Tibial nerve (tissue), 4 donors: ENCODE results near the gene PTH1R. TPM values are rescaled to one million over a fixed set of nuclear protein-coding genes. Genes with fewer than 3 reads are reported as not detected.

Experiments used
- DNase-seq, 2 donors: peaks; one replicate each; pipeline ENCODE4 v3.0.0-alpha.2; 2019; ENCODE audit warnings: low spot score in 2 of 2
- H3K27ac ChIP-seq, 4 donors: fragments of 200-600 bp; sonication (generic) in 3 of 4; one replicate each; pipeline ENCODE4 v1.5.1; 2017 to 2019; ENCODE audit warnings: mild to moderate bottlenecking in 1 of 4
- H3K27me3 ChIP-seq, 2 donors: fragments of 200-600 bp; sonication (generic) in 1 of 2; one replicate each; pipeline versions ENCODE4 v1.5.1 to v1.6.0; 2017 to 2019
- H3K36me3 ChIP-seq, 3 donors: fragments of 200-600 bp; sonication (generic); one replicate each; pipeline ENCODE4 v1.5.1; 2018 to 2019
- H3K4me1 ChIP-seq, 4 donors: fragments of 200-600 bp; sonication (generic) in 3 of 4; one replicate each; pipeline ENCODE4 v1.5.1; 2017 to 2019
- H3K4me3 ChIP-seq, 4 donors: fragments of 200-600 bp; sonication (generic) in 3 of 4; one replicate each; pipeline ENCODE4 v1.5.1; 2017 to 2019; ENCODE audit warnings: mild to moderate bottlenecking in 1 of 4, moderate library complexity in 1 of 4
- H3K9me3 ChIP-seq, 4 donors: fragments of 200-600 bp; sonication (generic) in 3 of 4; one replicate each; pipeline ENCODE4 v1.5.1; 2017 to 2019
- CTCF ChIP-seq, 5 experiments: fragments of 200-600 bp in 3 of 5; fragments of 450-650 bp in 2 of 5; sonication (generic) in 3 of 5; IDR thresholded peaks; one replicate each; pipeline ENCODE4 v1.5.1; 2016 to 2019; ENCODE audit warnings: antibody characterized with exemption in 5 of 5, mild to moderate bottlenecking in 3 of 5, moderate library complexity in 2 of 5
- EP300 ChIP-seq, 2 donors: sonication (generic); formaldehyde crosslinking; IDR thresholded peaks; one replicate each; pipeline ENCODE4 v1.6.1; 2017; ENCODE audit warnings: antibody characterized with exemption in 2 of 2, mild to moderate bottlenecking in 1 of 2
- POLR2A ChIP-seq, 2 donors: fragments of 450-650 bp; IDR thresholded peaks; one replicate each; pipeline ENCODE4 v1.6.1; 2017; ENCODE audit warnings: antibody characterized with exemption in 2 of 2, mild to moderate bottlenecking in 2 of 2, moderate library complexity in 2 of 2
- WGBS, 2 donors: methylation state at CpG; one replicate each; pipeline ENCODE4 v1.1.5; 2018; 5-methylcytosine and 5-hydroxymethylcytosine counted together
- total RNA-seq, 4 donors: library from RNA; depleted of rRNA; stranded (reverse); fragments of >200 nt; gene quantifications; one replicate each; pipeline ENCODE4 v1.1.0, GENCODE V29; 2016

The PTH1R gene
- total RNA-seq, 4 donors from 2014 or later = 8.1 to 14.3 (median 13.6) TPM

- TF ChIP-seq POLR2A (IDR thresholded peaks at IDR 0.05) (no peak), CTCF (IDR thresholded peaks at IDR 0.05) (no peak), EP300 (IDR thresholded peaks at IDR 0.05) (no peak)
- Histone ChIP-seq H3K27ac (peak overlapping the region in 2 of 4 donors; percentile 80 to 81), H3K36me3 (no peaks in the 10 kb centered on the region), H3K27me3 (no peaks in the 10 kb centered on the region), H3K4me1 (peaks cover 13 to 47% (median 36%) of the 10 kb centered on the region in 4 donors), H3K9me3 (no peaks in the 10 kb centered on the region), H3K4me3 (no peak overlapping the region)
- no peak for DNase-seq
- 84 to 91% methylated on average over 10 of the region's 10 CpGs for WGBS, 2 donors
Observed at GRCh38 chr3:46864061-46864881, 13.2 kb upstream of the PTH1R start.

DNA sequence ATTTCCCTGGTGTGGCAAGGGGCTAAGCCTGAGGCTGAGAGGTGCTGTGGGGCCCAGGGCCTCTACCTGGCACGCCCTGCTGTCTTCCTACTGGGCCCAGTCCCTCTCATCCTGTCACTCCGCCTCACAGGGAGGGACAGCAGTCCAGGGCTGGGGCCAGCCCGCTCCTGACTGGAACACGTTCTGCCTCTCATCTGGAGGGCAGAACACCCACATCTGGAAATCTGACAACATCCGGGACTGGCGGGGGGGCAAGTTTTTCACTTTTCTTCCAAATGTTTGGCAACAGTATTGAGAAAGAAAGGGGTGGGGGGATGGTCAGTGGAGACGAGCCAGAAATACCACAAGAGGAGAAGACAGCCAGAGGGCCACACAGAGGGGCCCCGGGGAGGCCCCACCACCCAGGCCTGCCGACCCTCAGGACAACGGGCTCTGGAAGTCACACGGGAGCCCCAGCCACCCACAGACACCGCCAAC is 12.5 kb upstream of the PTH1R start:
- Histone ChIP-seq H3K9me3 (no peaks in the 10 kb centered on the region), H3K4me3 (no peak overlapping the region), H3K4me1 (peaks cover 13 to 55% (median 39%) of the 10 kb centered on the region in 4 donors), H3K27ac (peak overlapping the region in 3 of 4 donors; percentile 34 to 81 (median 80)), H3K36me3 (no peaks in the 10 kb centered on the region), H3K27me3 (no peaks in the 10 kb centered on the region)
- TF ChIP-seq CTCF (IDR thresholded peaks at IDR 0.05) (no peak), EP300 (IDR thresholded peaks at IDR 0.05) (peak in 1 of 2 donors; percentile 51), POLR2A (IDR thresholded peaks at IDR 0.05) (no peak)
- DNase-seq = peak in 1 of 2 donors; percentile 53
- 39 to 49% methylated on average over 11 to 12 of the region's 12 CpGs for WGBS, 2 donors

- H3K27me3 ChIP-seq = no peaks in the 10 kb centered on the region
- no peak for DNase-seq
- no peaks in the 10 kb centered on the region for H3K9me3 ChIP-seq
- TF ChIP-seq POLR2A (IDR thresholded peaks at IDR 0.05) = no peak
- TF ChIP-seq EP300 (IDR thresholded peaks at IDR 0.05) = no peak
- no peak for TF ChIP-seq CTCF (IDR thresholded peaks at IDR 0.05)
- WGBS, 2 donors = 75% methylated on average over 2 of the region's 2 CpGs
- H3K4me3 ChIP-seq = no peak overlapping the region
- H3K4me1 ChIP-seq = peaks cover 13 to 59% (median 39%) of the 10 kb centered on the region in 4 donors
- peak overlapping the region; percentile 26 to 81 (median 57) for H3K27ac ChIP-seq
- H3K36me3 ChIP-seq = no peaks in the 10 kb centered on the region
Observed at GRCh38 chr3:46865546-46865945, 12.0 kb upstream of the PTH1R start.

DNA sequence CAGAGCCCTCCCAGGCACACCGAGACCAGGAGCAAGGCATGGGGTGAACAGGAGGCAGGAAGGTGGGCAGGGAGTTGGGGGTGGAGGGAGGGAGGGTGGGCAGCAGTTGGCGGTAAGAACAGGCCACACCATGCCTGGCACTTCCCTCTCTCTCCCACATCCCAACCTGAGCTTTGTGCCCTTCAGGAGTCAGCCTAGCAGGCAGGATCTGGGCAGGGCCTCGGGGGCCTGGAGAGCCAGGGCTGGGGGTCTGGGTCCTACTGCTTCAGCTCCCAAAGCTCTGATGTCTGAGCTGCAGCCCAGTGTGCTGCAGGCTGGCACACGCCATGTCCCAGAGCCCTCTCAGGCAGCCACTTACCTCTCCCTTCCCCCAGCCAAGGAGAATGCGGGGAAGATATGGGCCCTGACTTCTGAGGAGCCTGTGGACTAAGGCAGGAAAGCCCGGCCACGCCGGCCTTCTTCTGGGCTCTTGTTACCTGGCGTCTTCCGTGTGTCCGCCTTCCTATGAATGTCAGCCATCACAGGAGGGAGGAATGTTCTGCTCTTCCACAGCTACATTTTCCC is 11.4 kb upstream of the PTH1R start:
- H3K27ac ChIP-seq = peak overlapping the region in 3 of 4 donors; percentile 26 to 81 (median 80)
- no peaks in the 10 kb centered on the region for H3K27me3 ChIP-seq
- no peaks in the 10 kb centered on the region for H3K9me3 ChIP-seq
- no peaks in the 10 kb centered on the region for H3K36me3 ChIP-seq
- peaks cover 13 to 65% (median 39%) of the 10 kb centered on the region in 4 donors for H3K4me1 ChIP-seq
- no peak for TF ChIP-seq CTCF (IDR thresholded peaks at IDR 0.05)
- no peak for TF ChIP-seq EP300 (IDR thresholded peaks at IDR 0.05)
- no peak for TF ChIP-seq POLR2A (IDR thresholded peaks at IDR 0.05)
- H3K4me3 ChIP-seq = no peak overlapping the region
- DNase-seq = no peak
- WGBS, 2 donors = 90 to 91% methylated on average over 10 to 11 of the region's 11 CpGs
